GM12878 (cell line): ENCODE measurements around the gene PML.
A peak's percentile ranks its signal among the peaks of the same experiment; 100 is the strongest.

Experiments
- EGR1 ChIP-seq, 2 experiments: IDR thresholded peaks; 1 replicate in 1 of 2; 2 replicates in 1 of 2; pipeline ENCODE4 v1.6.1; 2011 to 2012; ENCODE audit warnings: low read depth in 2 of 2, low read length in 2 of 2, borderline replicate concordance in 1 of 2, mild to moderate bottlenecking in 1 of 2, moderate library complexity in 1 of 2
- EZH2 ChIP-seq: IDR thresholded peaks from 2 replicates; pipeline ENCODE4 v1.6.1; 2012; ENCODE audit warnings: low read depth, mild to moderate bottlenecking, control low read depth, inconsistent platforms, low read length, borderline replicate concordance; ENCODE audit not compliant: control insufficient read depth
- POLR2A ChIP-seq: IDR thresholded peaks from 2 replicates; pipeline ENCODE4 v1.6.1; 2011; ENCODE audit warnings: low read depth, mild to moderate bottlenecking, low read length
- RFX5 ChIP-seq: IDR thresholded peaks from 2 replicates; pipeline ENCODE4 v1.6.1; 2011; ENCODE audit warnings: low read depth, low read length, improper control_type of control experiment
- SP1 ChIP-seq: IDR thresholded peaks from one replicate; pipeline ENCODE4 v1.6.1; 2011; ENCODE audit warnings: low read depth, low read length
- TCF12 ChIP-seq: IDR thresholded peaks from 2 replicates; pipeline ENCODE4 v1.6.1; 2011; ENCODE audit warnings: low read depth, mild to moderate bottlenecking, low read length
- USF1 ChIP-seq: IDR thresholded peaks from 2 replicates; pipeline ENCODE4 v1.6.1; 2011; ENCODE audit warnings: borderline replicate concordance, low read depth, mild to moderate bottlenecking, moderate library complexity, mixed read lengths, low read length; ENCODE audit not compliant: insufficient read depth; ENCODE audit errors: extremely low read length
- YY1 ChIP-seq: IDR thresholded peaks from 2 replicates; pipeline ENCODE4 v1.6.1; 2011; ENCODE audit warnings: low read depth, mild to moderate bottlenecking, low read length

GRCh38 chr15:74036271-74037170 lies 42.0 kb downstream of the PML start:
- TF ChIP-seq SP1 (no peak), RFX5 (no peak), EZH2 (no peak), POLR2A (peak; percentile 56), EGR1 (IDR thresholded peaks at IDR 0.05; ENCODE audit: borderline replicate concordance in 1 of 2, low read depth in 2 of 2, low read length in 2 of 2) (no peak), YY1 (no peak), USF1 (no peak), TCF12 (no peak)
